NCI-H1092 (cell line): ENCODE data around the gene MBD4.

Experiments used
- DNase-seq: peaks from one replicate; lab custom pipeline; 2025; lab: John Stamatoyannopoulos, UW

The MBD4 gene

DNA sequence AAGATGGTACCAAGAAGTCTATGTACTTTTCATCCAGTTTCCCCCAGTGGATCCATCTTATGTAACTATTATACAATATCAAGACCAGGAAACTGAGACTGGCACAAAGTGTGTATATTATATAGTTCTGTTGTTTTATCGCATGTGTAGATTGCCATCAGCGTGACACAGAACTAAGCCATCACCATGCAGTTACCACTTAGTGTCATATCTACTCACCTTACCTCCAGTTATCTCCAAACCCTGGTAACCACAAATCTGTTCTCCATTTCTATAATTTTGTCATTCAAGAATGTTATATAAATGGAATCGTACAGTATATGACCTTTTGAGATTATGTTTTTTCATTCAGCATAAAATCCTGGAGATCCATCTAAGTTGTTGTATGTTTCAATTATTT lies 23.3 kb upstream of the MBD4 start:
- no peak for DNase-seq

DNA sequence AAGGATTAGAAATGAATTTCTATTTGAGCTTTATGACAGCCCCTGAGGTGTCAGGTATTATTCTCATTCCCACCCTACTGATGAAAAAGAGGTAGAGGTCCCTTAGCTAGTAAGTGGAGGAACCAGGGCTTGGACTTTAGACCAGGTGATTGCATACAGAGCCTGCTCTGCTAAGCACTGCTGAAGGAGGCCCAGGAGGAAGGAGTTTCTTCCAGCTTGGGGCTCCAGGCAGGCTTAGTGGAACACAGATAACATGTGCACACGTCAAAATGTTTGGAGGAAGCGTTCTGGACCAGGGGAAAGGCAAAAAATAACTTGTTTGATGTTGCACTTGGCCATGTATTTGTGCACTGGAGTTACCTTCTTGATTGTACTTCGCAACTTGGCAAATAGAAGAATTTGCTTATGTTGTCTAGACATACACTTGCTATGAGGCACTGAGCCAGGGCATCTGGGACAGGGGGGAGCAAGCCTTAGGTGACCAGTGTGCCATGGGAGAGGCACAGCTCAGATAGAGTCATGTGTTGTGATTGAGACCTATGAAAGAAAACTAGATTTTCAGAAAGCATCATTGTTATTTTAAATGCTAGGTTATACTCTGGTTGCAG lies 22.7 kb upstream of the MBD4 start:
- DNase-seq, result no peak

DNA sequence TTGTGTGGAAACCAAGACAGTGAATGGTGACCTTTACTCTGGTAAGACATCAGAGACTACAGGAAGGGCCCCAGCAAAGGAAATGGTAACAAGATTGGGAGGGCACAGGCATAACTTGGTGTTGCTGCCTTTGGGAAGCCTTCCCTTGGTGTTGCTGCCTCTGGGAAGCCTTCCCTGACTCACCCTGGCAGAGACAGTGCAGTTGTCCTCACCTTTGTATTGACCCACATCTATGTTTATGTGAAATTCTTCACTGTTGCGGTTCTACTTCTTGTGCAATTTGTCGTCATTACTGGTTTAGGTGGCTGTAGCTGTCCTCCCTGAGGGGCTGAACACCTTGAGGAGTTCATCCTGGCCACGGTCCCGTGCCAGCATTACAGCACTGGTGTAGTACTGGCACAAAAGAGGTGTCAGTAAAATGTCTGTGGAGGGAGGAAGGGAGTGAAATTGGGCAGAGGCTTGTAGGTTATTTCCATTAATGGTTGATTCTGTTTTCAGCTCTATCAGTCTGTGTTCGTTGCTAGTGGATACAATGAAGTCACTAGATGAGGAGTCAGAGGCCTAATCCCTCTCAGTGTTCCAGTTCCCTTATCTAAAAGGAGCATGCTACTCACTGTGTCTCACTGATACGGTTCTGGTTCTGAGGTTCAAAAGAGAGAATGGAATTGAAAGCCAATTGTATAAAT lies 21.9 kb upstream of the MBD4 start:
- DNase-seq, result no peak

- no peak for DNase-seq
These were observed 21.3 kb upstream of the MBD4 start for GRCh38 chr3:129461022-129461421.

DNA sequence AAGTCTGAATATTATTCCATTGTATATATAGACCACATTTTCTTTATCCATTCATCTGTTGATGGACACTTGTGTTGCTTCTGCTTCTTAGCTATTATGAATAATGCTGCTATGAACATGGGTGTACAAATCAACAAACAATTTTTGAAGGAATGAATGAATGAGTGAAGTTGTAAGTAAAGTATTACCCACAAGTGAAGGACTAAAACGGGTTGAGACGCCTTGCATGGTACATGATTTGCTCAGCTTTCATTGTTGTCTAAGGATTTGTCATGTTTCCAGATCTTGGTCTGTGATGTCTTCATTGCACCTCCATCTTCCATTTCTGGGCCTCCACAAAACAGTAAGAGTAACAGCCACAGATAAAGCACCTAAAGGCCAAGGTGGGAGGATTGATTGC lies 20.8 kb upstream of the MBD4 start:
- DNase-seq, result no peak

- DNase-seq, result no peak
These were observed 20.4 kb upstream of the MBD4 start for GRCh38 chr3:129460155-129460554.

GRCh38 chr3:129453732-129454131 lies 14.0 kb upstream of the MBD4 start:
- DNase-seq, result no peak

- DNase-seq, result no peak
These were observed 9.7 kb upstream of the MBD4 start for GRCh38 chr3:129449279-129450115.

- no peak for DNase-seq
These were observed 8.6 kb upstream of the MBD4 start for GRCh38 chr3:129448186-129448895.

GRCh38 chr3:129446926-129447325 lies 7.2 kb upstream of the MBD4 start:
- no peak for DNase-seq

- DNase-seq, result no peak
These were observed 5.7 kb upstream of the MBD4 start for GRCh38 chr3:129445471-129445870.

DNA sequence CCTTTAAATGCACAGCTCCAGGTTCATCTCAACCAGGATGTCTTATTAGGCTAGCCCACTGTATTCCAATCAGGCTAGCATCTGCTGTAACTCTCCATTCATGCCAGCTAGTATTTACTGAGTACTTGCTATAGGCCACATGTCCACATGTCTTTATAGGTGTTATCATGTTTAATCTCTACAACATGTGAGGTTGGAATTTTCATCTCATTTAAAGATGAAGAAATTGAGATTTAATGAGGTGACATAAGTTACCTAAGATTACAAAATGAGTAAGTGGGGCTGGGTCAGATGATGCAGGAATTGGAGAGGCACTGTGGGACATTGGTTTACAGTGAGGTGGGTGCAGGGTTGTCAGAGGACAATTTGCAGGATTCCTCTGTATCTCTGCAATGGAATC lies 3.2 kb upstream of the MBD4 start:
- DNase-seq, result no peak

DNA sequence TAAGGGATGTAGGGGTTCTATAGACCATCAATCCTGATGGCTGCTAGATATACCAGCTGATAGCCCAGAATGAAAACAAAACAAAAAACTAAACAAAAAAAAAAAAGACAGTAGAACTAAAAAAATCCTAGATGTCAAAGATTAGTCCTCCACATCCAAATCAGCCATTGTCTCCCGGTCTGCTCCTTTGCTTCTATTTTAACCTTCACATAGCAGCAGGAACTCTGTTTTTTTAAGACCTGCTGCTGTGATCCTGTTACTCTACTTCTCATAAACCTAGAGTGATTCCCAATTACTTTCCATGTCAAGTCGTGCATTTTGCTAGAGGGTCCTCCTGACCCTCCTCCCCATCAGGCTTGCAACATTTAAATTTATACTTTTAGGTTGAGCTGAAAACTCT lies 2.7 kb upstream of the MBD4 start:
- DNase-seq, result no peak

DNA sequence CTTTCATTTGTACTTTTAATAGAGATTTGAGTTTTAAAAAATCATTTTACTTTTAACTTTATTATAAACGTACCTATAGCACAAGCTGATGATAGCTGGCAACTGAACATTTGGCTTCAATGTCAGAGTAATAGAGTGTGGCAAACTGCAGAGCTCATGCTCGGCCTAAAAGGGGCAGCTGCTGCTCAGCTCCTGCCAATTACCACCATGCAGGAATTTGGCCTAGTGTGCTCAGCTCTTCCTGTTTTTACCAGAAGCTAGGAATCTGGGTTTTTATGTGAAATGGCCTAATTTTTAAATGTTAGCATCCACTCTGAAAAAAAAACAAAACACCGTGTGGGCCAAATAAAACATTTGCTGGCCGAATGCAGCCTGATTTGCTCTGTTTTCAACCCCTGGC lies 2.0 kb upstream of the MBD4 start:
- no peak for DNase-seq

GRCh38 chr3:129441215-129441614 lies 1.5 kb upstream of the MBD4 start:
- no peak for DNase-seq

DNA sequence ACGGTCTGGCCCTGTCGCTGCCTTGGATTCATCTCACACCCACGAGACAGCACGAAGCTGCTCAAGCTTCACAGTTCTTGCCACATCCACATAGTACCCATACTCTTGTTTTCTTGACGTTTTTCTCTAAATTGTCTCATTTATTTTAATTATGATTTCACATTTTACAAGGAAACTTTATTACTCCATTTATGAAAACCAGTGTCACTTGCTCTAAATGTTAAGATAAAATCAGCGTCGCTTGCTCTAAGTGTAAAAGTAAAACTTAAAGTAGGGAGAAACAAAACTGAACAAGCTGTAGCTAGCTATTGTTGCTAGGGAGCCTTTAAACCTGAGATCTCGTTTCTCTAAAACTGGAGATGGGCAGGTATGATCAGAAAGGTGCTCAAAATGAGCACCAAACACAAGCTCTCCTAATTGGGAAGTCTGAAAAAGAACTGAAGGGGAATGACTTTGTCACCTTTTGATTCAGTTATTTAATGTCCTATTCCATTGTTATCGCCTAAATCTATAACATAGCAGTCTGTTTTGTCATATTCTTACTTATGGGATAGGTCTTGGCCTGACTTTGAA lies 956 bp upstream of the MBD4 start:
- no peak for DNase-seq

DNA sequence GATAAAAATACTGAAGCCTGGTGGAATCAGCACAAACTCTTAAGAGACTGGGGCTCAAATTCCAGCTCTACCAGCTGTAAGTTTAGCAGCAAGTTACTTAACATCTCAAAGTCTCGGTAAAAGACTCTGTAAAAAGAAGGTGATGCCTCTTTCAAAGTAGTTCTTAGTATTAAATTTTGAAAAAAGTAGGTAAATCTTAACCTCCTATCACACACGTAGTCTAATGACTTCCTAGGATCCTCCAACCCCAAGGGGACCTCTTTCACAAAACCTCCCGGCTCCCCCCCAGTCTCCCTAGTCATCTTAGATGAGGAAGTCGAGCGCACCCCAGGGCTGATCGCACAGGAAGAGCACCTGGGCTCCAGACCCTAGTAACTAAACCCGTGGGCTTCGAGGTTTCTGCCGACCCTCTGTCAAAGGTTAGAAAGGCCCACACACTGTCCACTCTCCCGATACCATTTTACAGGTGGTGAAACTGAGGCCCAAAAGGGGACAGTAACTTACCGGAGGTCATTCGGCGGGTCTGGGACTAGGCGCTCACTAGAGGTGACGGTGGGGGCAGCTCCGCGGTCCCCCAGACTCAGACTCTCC lies 427 bp downstream of the MBD4 start:
- DNase-seq, result peak; percentile 15

GRCh38 chr3:129435367-129435766 lies 4.4 kb downstream of the MBD4 start:
- DNase-seq, result no peak

DNA sequence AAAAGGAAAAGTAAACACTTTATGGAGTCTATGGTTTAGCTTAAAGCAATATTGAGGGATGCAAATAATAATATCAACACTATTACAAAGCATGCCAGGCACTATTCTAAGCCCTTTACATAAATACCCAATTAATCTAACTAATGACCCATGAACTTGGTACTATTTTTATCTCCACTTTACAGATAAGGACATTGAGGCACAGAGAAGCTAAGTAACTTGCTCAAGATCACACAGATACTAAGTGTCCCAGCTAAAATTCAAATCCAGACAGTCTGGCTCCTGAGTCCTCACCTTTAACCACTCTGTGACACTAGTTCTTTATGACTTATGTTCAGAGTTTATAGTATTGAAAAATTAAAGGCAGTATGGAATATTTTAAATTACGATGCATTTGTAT lies 5.6 kb downstream of the MBD4 start:
- no peak for DNase-seq

GRCh38 chr3:129433565-129433964 lies 6.2 kb downstream of the MBD4 start:
- DNase-seq, result no peak

DNA sequence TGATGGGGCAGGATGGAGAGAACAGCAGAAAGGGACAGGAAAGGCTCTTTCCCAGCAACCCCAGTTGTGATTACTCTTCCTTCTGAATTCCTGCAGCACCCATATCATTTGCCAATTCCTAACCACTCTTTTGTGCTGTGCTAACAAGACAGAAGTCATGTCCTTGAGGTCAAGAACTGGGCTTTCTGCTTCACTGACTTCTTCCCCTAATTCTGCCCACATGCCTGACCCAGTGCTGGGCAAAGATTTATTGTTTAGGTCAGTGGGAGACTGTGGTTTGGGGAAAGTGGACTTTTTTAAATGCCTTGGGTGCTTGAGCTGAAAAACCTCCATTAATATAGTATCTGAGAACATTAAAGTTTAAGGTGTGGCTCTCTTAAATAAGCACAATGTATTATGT lies 7.1 kb downstream of the MBD4 start:
- no peak for DNase-seq

DNA sequence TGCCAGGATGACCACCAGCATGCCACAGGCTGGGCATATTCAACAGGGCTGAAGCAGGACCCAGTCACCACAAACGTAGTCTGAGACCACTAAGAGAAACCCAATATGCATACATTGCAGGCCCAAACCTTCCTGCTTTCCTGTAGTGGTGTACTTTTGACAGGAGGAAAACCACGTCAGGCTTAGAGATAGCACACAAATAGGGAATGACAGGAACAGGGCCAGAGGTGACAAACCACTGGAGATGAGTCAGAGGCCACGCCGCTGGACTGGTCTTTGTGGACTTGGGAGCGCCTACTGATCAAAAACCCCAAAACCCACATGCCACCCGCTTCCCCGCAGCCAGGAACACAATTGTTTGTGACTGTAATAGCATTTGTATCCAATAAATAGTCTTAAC lies 7.7 kb downstream of the MBD4 start:
- DNase-seq, result no peak
